LNCAP (cell line): Measurements from ENCODE around the gene LTB4R2.

Source experiments
- CTCF ChIP-seq: fragments of 450-650 bp; IDR thresholded peaks from 2 replicates; pipeline ENCODE4 v1.5.1; 2017; ENCODE audit warnings: mild to moderate bottlenecking

Gene LTB4R2

GRCh38 chr14:24337144-24337823 is 27.3 kb downstream of the LTB4R2 start:
- no peak for TF ChIP-seq CTCF

GRCh38 chr14:24337824-24338175 is 27.9 kb downstream of the LTB4R2 start:
- TF ChIP-seq CTCF, result no peak

GRCh38 chr14:24338843-24339242 is 28.9 kb downstream of the LTB4R2 start:
- TF ChIP-seq CTCF, result no peak

GRCh38 chr14:24339284-24340151 is 29.6 kb downstream of the LTB4R2 start, which contains the start of gene RIPK3:
RIPK3 (minus strand) TSS chr14:24339991; CDS start chr14:24339826, 165 bp downstream.
- TF ChIP-seq CTCF, result no peak

- no peak for TF ChIP-seq CTCF
Observed at GRCh38 chr14:24340606-24341005, 30.7 kb downstream of the LTB4R2 start.

GRCh38 chr14:24342889-24343288 is 32.9 kb downstream of the LTB4R2 start:
- TF ChIP-seq CTCF, result no peak

- TF ChIP-seq CTCF, result no peak
Observed at GRCh38 chr14:24343795-24344660, 34.1 kb downstream of the LTB4R2 start.
